B cell (primary cell): ENCODE measurements around the gene UCP2.

Source experiments
- EZH2 ChIP-seq: IDR thresholded peaks from 2 replicates; pipeline ENCODE4 v1.6.1; 2012; ENCODE audit warnings: borderline replicate concordance, low read depth, mild to moderate bottlenecking, moderate library complexity, low read length; ENCODE audit not compliant: insufficient read depth, poor library complexity, severe bottlenecking
- TF ChIP-seq, protein P1 (sequence below): fragments of 200-600 bp; IDR thresholded peaks from one replicate; pipeline ENCODE4 v1.8.0; 2022; ENCODE audit warnings: antibody characterized with exemption, mild to moderate bottlenecking

- TF ChIP-seq, protein P1, sequence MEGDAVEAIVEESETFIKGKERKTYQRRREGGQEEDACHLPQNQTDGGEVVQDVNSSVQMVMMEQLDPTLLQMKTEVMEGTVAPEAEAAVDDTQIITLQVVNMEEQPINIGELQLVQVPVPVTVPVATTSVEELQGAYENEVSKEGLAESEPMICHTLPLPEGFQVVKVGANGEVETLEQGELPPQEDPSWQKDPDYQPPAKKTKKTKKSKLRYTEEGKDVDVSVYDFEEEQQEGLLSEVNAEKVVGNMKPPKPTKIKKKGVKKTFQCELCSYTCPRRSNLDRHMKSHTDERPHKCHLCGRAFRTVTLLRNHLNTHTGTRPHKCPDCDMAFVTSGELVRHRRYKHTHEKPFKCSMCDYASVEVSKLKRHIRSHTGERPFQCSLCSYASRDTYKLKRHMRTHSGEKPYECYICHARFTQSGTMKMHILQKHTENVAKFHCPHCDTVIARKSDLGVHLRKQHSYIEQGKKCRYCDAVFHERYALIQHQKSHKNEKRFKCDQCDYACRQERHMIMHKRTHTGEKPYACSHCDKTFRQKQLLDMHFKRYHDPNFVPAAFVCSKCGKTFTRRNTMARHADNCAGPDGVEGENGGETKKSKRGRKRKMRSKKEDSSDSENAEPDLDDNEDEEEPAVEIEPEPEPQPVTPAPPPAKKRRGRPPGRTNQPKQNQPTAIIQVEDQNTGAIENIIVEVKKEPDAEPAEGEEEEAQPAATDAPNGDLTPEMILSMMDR, result no peak
- TF ChIP-seq EZH2, result no peak
These were observed 27.1 kb upstream of the UCP2 start for GRCh38 chr11:74009675-74010305.
